Astrocyte (in vitro differentiated cells and primary cell): Measurements from ENCODE around the gene TMCC1. TPM values are rescaled to one million over a fixed set of nuclear protein-coding genes. Genes with fewer than 3 reads are reported as not detected.

Experiments
- DNase-seq: peaks from one replicate; pipeline ENCODE4 v3.0.0-alpha.2; 2010; ENCODE audit warnings: low read depth
- FAIRE-seq: peaks from 2 replicates; lab custom pipeline; 2011; peaks lifted over from hg19 to GRCh38; lab: Jason Lieb, UNC
- H2AFZ ChIP-seq: 2 replicates; pipeline ENCODE4 v1.6.0; 2012; ENCODE audit warnings: low read depth, low read length, inconsistent platforms
- H3K27ac ChIP-seq: 2 replicates; pipeline ENCODE4 v1.5.1; 2011; ENCODE audit warnings: low read depth, low read length, inconsistent platforms
- H3K27me3 ChIP-seq: 2 replicates; pipeline ENCODE4 v1.6.0; 2011; ENCODE audit warnings: low read length, inconsistent platforms; ENCODE audit not compliant: insufficient read depth
- H3K36me3 ChIP-seq: 2 replicates; pipeline ENCODE4 v1.5.1; 2011; ENCODE audit warnings: low read length, inconsistent platforms; ENCODE audit not compliant: insufficient read depth
- H3K4me1 ChIP-seq: 2 replicates; pipeline ENCODE4 v1.5.1; 2011; ENCODE audit warnings: low read length, inconsistent platforms; ENCODE audit not compliant: insufficient read depth
- H3K4me2 ChIP-seq: 2 replicates; pipeline ENCODE4 v1.6.0; 2012; ENCODE audit warnings: low read length, inconsistent platforms
- H3K4me3 ChIP-seq: 2 replicates; pipeline ENCODE4 v1.5.1; 2011; ENCODE audit warnings: low read depth, mild to moderate bottlenecking, low read length, inconsistent platforms; ENCODE audit not compliant: insufficient read depth
- H3K79me2 ChIP-seq: 2 replicates; pipeline ENCODE4 v1.6.0; 2012; ENCODE audit warnings: mild to moderate bottlenecking, low read length, inconsistent platforms; ENCODE audit not compliant: insufficient read depth
- H3K9ac ChIP-seq: 2 replicates; pipeline ENCODE4 v1.6.0; 2012; ENCODE audit warnings: mild to moderate bottlenecking, low read length, inconsistent platforms
- H3K9me3 ChIP-seq: 2 replicates; pipeline ENCODE4 v1.5.1; 2012; ENCODE audit warnings: low read depth, mild to moderate bottlenecking, low read length, inconsistent platforms; ENCODE audit not compliant: insufficient read depth
- H4K20me1 ChIP-seq: 2 replicates; pipeline ENCODE4 v1.6.0; 2012; ENCODE audit warnings: low read length, inconsistent platforms; ENCODE audit not compliant: insufficient read depth
- H3K27ac Mint-ChIP-seq: one replicate; pipeline ENCODE4 v1.8.0; 2021; ENCODE audit warnings: mild to moderate bottlenecking, mixed read lengths; ENCODE audit not compliant: unreplicated experiment
- H3K27me3 Mint-ChIP-seq: one replicate; pipeline ENCODE4 v1.8.0; 2021; ENCODE audit warnings: low read depth, mixed read lengths; ENCODE audit not compliant: unreplicated experiment
- H3K36me3 Mint-ChIP-seq: one replicate; pipeline ENCODE4 v1.8.0; 2021; ENCODE audit warnings: low read depth, mixed read lengths; ENCODE audit not compliant: unreplicated experiment
- H3K4me1 Mint-ChIP-seq: one replicate; pipeline ENCODE4 v1.8.0; 2021; ENCODE audit warnings: low read depth, mixed read lengths; ENCODE audit not compliant: unreplicated experiment
- H3K4me3 Mint-ChIP-seq: one replicate; pipeline ENCODE4 v1.8.0; 2021; ENCODE audit warnings: mild to moderate bottlenecking, moderate library complexity, mixed read lengths; ENCODE audit not compliant: unreplicated experiment
- H3K9me3 Mint-ChIP-seq: one replicate; pipeline ENCODE4 v1.8.0; 2021; ENCODE audit warnings: mild to moderate bottlenecking, mixed read lengths; ENCODE audit not compliant: unreplicated experiment
- CTCF ChIP-seq: IDR thresholded peaks from 2 replicates; pipeline ENCODE4 v1.5.1; 2011; ENCODE audit warnings: low read depth, mild to moderate bottlenecking, inconsistent platforms, low read length, moderate library complexity; ENCODE audit not compliant: insufficient read depth
- EZH2 ChIP-seq: IDR thresholded peaks from 2 replicates; pipeline ENCODE4 v1.6.1; 2012; ENCODE audit warnings: mild to moderate bottlenecking, low read length, inconsistent platforms; ENCODE audit not compliant: insufficient read depth
- total RNA-seq: library from RNA; stranded (reverse); gene quantifications from 2 replicates; pipeline ENCODE4 v1.2.1, GENCODE V29; 2021

TMCC1 gene
- total RNA-seq, 1 donor from 2014 or later, result 37.9 TPM

GRCh38 chr3:129598484-129598883 is 295.0 kb downstream of the TMCC1 start:
- Mint-ChIP-seq H3K27me3 (no peaks in the 10 kb centered on the region), H3K4me3 (no peak overlapping the region), H3K9me3 (no peaks in the 10 kb centered on the region), H3K27ac (peak overlapping the region; percentile 86), H3K4me1 (peaks cover 78% of the 10 kb centered on the region), H3K36me3 (peaks cover 2% of the 10 kb centered on the region)
- peaks cover 63% of the 10 kb centered on the region for H3K4me1 ChIP-seq
- FAIRE-seq, result no peak
- H4K20me1 ChIP-seq, result peaks cover 24% of the 10 kb centered on the region
- H2AFZ ChIP-seq, result no peak overlapping the region
- no peaks in the 10 kb centered on the region for H3K27me3 ChIP-seq
- no peak for DNase-seq
- H3K36me3 ChIP-seq, result no peaks in the 10 kb centered on the region
- H3K79me2 ChIP-seq, result peaks cover 89% of the 10 kb centered on the region
- peak overlapping the region; percentile 79 for H3K9ac ChIP-seq
- H3K27ac ChIP-seq, result peak overlapping the region; percentile 91
- no peaks in the 10 kb centered on the region for H3K9me3 ChIP-seq
- H3K4me2 ChIP-seq, result peak overlapping the region; percentile 80
- no peak overlapping the region for H3K4me3 ChIP-seq
- TF ChIP-seq EZH2, result no peak
- TF ChIP-seq CTCF, result no peak

GRCh38 chr3:129598000-129598381 is 295.5 kb downstream of the TMCC1 start:
- no peaks in the 10 kb centered on the region for H3K27me3 ChIP-seq
- DNase-seq, result peak; percentile 24
- H3K4me1 ChIP-seq, result peaks cover 62% of the 10 kb centered on the region
- no peak overlapping the region for H3K4me3 Mint-ChIP-seq
- no peak overlapping the region for H3K4me3 ChIP-seq
- peak overlapping the region; percentile 27 for H3K27ac Mint-ChIP-seq
- H3K27ac ChIP-seq, result peak overlapping the region; percentile 91
- no peaks in the 10 kb centered on the region for H3K9me3 ChIP-seq
- peaks cover 21% of the 10 kb centered on the region for H4K20me1 ChIP-seq
- H3K36me3 Mint-ChIP-seq, result peaks cover 2% of the 10 kb centered on the region
- H3K4me2 ChIP-seq, result peak overlapping the region; percentile 80
- H3K36me3 ChIP-seq, result no peaks in the 10 kb centered on the region
- peak overlapping the region; percentile 54 for H2AFZ ChIP-seq
- H3K9me3 Mint-ChIP-seq, result no peaks in the 10 kb centered on the region
- H3K27me3 Mint-ChIP-seq, result no peaks in the 10 kb centered on the region
- TF ChIP-seq EZH2 (no peak), CTCF (no peak)
- peaks cover 89% of the 10 kb centered on the region for H3K79me2 ChIP-seq
- peak overlapping the region; percentile 79 for H3K9ac ChIP-seq
- peaks cover 78% of the 10 kb centered on the region for H3K4me1 Mint-ChIP-seq
- FAIRE-seq, result no peak

Other genes with a start within 250 kb of the TMCC1 start
- 0.14 TPM in 1 of 2 replicates, not detected in the other for gene TRH, start 81.0 kb upstream of the TMCC1 start, total RNA-seq
- gene ALG1L2, start 188.1 kb upstream of the TMCC1 start, total RNA-seq, result 0.41 and 0.94 TPM in 2 replicates